ENCODE measurements around the gene IL17REL.

Gene IL17REL

GRCh38 chr22:50020606-50021005 is 8.0 kb upstream of the IL17REL start:
- no peak for DNase-seq

- DNase-seq = no peak
Observed at GRCh38 chr22:50019316-50019715, 6.8 kb upstream of the IL17REL start.

GRCh38 chr22:50018608-50019285 is 6.2 kb upstream of the IL17REL start:
- no peak for DNase-seq

GRCh38 chr22:50017701-50018224 is 5.2 kb upstream of the IL17REL start:
- DNase-seq = no peak

- peak in 2 of 4 experiments; percentile 31 to 57 for DNase-seq
Observed at GRCh38 chr22:50016988-50017700, 4.6 kb upstream of the IL17REL start.

GRCh38 chr22:50016308-50016987 is 3.9 kb upstream of the IL17REL start:
- no peak for DNase-seq

- DNase-seq = no peak
Observed at GRCh38 chr22:50015451-50016307, 3.1 kb upstream of the IL17REL start.

- no peak for DNase-seq
Observed at GRCh38 chr22:50014655-50015401, 2.3 kb upstream of the IL17REL start.

GRCh38 chr22:50014053-50014501 is 1.5 kb upstream of the IL17REL start:
- no peak for DNase-seq

GRCh38 chr22:50011447-50012210 is 936 bp downstream of the IL17REL start:
- DNase-seq = no peak

GRCh38 chr22:50010676-50011446 is 1.7 kb downstream of the IL17REL start:
- peak in 1 of 4 experiments; percentile 30 for DNase-seq

- DNase-seq = no peak
Observed at GRCh38 chr22:50009765-50010675, 2.5 kb downstream of the IL17REL start.

GRCh38 chr22:50009251-50009650 is 3.3 kb downstream of the IL17REL start:
- no peak for DNase-seq

GRCh38 chr22:50008151-50009040 is 4.2 kb downstream of the IL17REL start:
- no peak for DNase-seq

- DNase-seq = no peak
Observed at GRCh38 chr22:50007057-50007511, 5.5 kb downstream of the IL17REL start.

GRCh38 chr22:50004918-50005317 is 7.6 kb downstream of the IL17REL start:
- DNase-seq = no peak

GRCh38 chr22:50002791-50003190 is 9.8 kb downstream of the IL17REL start:
- no peak for DNase-seq

Measured in activated CD4-positive, CD25-positive, alpha-beta regulatory T cell (primary cell).